Measurements from ENCODE around the gene ARHGEF3.

Gene ARHGEF3

DNA sequence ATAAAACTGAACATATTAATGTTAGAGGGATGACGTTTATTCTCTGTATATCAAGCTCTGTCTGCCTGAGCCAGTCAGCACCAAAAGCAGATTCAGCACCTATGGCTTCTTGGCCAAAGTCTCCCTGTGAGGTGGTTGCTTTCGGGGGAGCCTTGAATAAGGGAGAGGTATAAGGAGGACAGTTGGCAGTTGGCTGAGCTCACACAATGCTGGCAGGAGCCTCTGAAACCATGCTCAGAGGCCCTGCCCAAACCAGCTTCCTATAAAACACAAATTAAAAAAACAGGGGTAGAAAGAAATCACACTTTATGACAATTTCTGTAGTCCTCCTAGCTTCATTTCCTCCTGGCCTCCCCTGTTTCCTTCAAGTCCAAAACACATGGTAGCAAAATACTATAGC lies 18.8 kb downstream of the ARHGEF3 start:
- H3K14ac ChIP-seq (ENCODE audit: low read length), result no peak overlapping the region
- H3K23ac ChIP-seq (ENCODE audit: low read depth, low read length, poor library complexity), result no peak overlapping the region
- peaks cover 0 to 2% of the 10 kb centered on the region in 2 donors for H3K4me1 ChIP-seq (ENCODE audit: control insufficient read depth in 2 of 2, insufficient read depth in 1 of 2, low read depth in 1 of 2, low read length in 2 of 2)
- H3K79me1 ChIP-seq (ENCODE audit: low read depth, low read length), result no peaks in the 10 kb centered on the region
- H3K4me2 ChIP-seq (ENCODE audit: insufficient read depth, low read length, poor library complexity, severe bottlenecking), result no peak overlapping the region
- no peak overlapping the region for H3K9ac ChIP-seq (ENCODE audit: low read depth, low read length, poor library complexity)
- H2BK12ac ChIP-seq (ENCODE audit: low read length), result no peak overlapping the region
- no peak overlapping the region for H2BK15ac ChIP-seq (ENCODE audit: low read length)
- no peaks in the 10 kb centered on the region for H3K36me3 ChIP-seq (replicated peaks in 1 of 2; ENCODE audit: control insufficient read depth in 2 of 2, insufficient read depth in 2 of 2, low read length in 2 of 2)
- no peak overlapping the region for H2BK120ac ChIP-seq (ENCODE audit: low read depth, low read length)
- DNase-seq (ENCODE audit: low spot score), result no peak
- H4K8ac ChIP-seq (ENCODE audit: low read depth, low read length), result no peak overlapping the region
- no peak overlapping the region for H3K18ac ChIP-seq (ENCODE audit: low read length)
- H3K27me3 ChIP-seq (ENCODE audit: control insufficient read depth in 3 of 3, insufficient read depth in 3 of 3, low read depth in 1 of 3, low read length in 3 of 3), result no peaks in the 10 kb centered on the region
- no peaks in the 10 kb centered on the region for H3K9me3 ChIP-seq (replicated peaks in 1 of 2; ENCODE audit: control insufficient read depth in 2 of 2, insufficient read depth in 1 of 2, low read depth in 1 of 2, low read length in 2 of 2)
- no peak overlapping the region for H4K91ac ChIP-seq (ENCODE audit: low read depth, low read length, poor library complexity)
- no peak overlapping the region for H3K4ac ChIP-seq (ENCODE audit: low read length)
- no CpG with 5 or more reads among the region's 2 CpGs for WGBS, 2 donors (ENCODE audit: extremely low coverage in 2 of 2, insufficient read length in 2 of 2, insufficient replicate concordance in 1 of 2)
- H3K4me3 ChIP-seq (ENCODE audit: low read length in 2 of 2), result no peak overlapping the region
- no peak overlapping the region for H2AFZ ChIP-seq (ENCODE audit: low read length)
- no peak overlapping the region for H2AK5ac ChIP-seq (ENCODE audit: low read depth, low read length)
- no peak overlapping the region for H2BK5ac ChIP-seq (ENCODE audit: low read length)
- H3K27ac ChIP-seq (replicated peaks; ENCODE audit: low read length), result no peak overlapping the region

DNA sequence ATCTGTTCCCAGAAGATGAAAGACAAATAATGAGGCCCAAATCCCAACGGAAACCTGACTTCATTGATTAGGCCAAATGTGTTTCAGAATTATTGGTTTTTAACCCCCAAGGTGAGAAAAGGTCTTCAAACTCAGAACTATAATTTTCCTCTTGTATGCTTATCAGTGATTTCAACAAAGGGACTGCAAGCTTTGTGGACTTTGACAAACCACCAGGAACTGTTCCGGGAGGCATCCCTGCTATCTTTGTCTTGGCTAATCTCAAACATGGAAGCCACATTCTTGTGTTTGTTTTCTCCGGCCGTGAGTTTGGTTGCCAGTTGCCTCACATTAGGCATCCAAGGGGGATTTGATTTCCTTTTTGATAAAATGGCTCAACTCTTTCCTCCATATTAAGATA lies 19.5 kb downstream of the ARHGEF3 start:
- Histone ChIP-seq H3K9ac (ENCODE audit: low read depth, low read length, poor library complexity) (no peak overlapping the region), H3K4me2 (ENCODE audit: insufficient read depth, low read length, poor library complexity, severe bottlenecking) (no peak overlapping the region), H3K79me1 (ENCODE audit: low read depth, low read length) (no peaks in the 10 kb centered on the region), H3K14ac (ENCODE audit: low read length) (no peak overlapping the region), H3K4ac (ENCODE audit: low read length) (no peak overlapping the region), H2AFZ (ENCODE audit: low read length) (no peak overlapping the region), H3K4me1 (ENCODE audit: control insufficient read depth in 2 of 2, insufficient read depth in 1 of 2, low read depth in 1 of 2, low read length in 2 of 2) (peaks cover 0 to 2% of the 10 kb centered on the region in 2 donors), H4K8ac (ENCODE audit: low read depth, low read length) (no peak overlapping the region), H3K27ac (replicated peaks; ENCODE audit: low read length) (no peak overlapping the region), H3K36me3 (replicated peaks in 1 of 2; ENCODE audit: control insufficient read depth in 2 of 2, insufficient read depth in 2 of 2, low read length in 2 of 2) (no peaks in the 10 kb centered on the region), H2BK12ac (ENCODE audit: low read length) (no peak overlapping the region), H3K23ac (ENCODE audit: low read depth, low read length, poor library complexity) (no peak overlapping the region), H3K18ac (ENCODE audit: low read length) (no peak overlapping the region), H2AK5ac (ENCODE audit: low read depth, low read length) (no peak overlapping the region), H2BK5ac (ENCODE audit: low read length) (no peak overlapping the region), H2BK120ac (ENCODE audit: low read depth, low read length) (no peak overlapping the region), H2BK15ac (ENCODE audit: low read length) (no peak overlapping the region), H3K27me3 (ENCODE audit: control insufficient read depth in 3 of 3, insufficient read depth in 3 of 3, low read depth in 1 of 3, low read length in 3 of 3) (no peaks in the 10 kb centered on the region), H3K9me3 (replicated peaks in 1 of 2; ENCODE audit: control insufficient read depth in 2 of 2, insufficient read depth in 1 of 2, low read depth in 1 of 2, low read length in 2 of 2) (no peaks in the 10 kb centered on the region), H4K91ac (ENCODE audit: low read depth, low read length, poor library complexity) (no peak overlapping the region), H3K4me3 (ENCODE audit: low read length in 2 of 2) (no peak overlapping the region)
- DNase-seq (ENCODE audit: low spot score), result no peak
- WGBS, 2 donors (ENCODE audit: extremely low coverage in 2 of 2, insufficient read length in 2 of 2, insufficient replicate concordance in 1 of 2), result no CpG with 5 or more reads among the region's 4 CpGs

DNA sequence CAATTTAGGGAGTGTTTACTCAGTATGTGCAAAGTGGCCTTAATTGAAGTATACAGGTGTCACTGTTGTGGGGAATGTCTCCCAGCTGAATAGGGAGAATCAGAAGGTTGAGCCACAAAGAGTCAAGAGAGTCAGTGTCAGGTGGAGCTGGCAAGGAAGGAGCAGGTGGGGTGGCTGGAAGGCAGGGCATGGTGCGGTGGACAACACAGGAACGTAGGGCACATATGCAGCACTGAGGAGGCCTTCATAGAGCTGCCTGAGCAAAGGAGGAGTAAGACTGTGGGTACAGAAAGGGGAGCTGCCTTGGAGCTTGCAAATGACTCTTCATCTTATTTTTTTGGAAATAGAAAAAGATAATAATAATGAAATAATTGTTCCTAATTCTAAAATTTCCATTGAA lies 20.0 kb downstream of the ARHGEF3 start:
- no peak overlapping the region for H3K9ac ChIP-seq (ENCODE audit: low read depth, low read length, poor library complexity)
- no peaks in the 10 kb centered on the region for H3K36me3 ChIP-seq (replicated peaks in 1 of 2; ENCODE audit: control insufficient read depth in 2 of 2, insufficient read depth in 2 of 2, low read length in 2 of 2)
- H2BK5ac ChIP-seq (ENCODE audit: low read length), result no peak overlapping the region
- H2BK15ac ChIP-seq (ENCODE audit: low read length), result peak overlapping the region; percentile 14
- no peak overlapping the region for H3K4me2 ChIP-seq (ENCODE audit: insufficient read depth, low read length, poor library complexity, severe bottlenecking)
- H2BK12ac ChIP-seq (ENCODE audit: low read length), result no peak overlapping the region
- no CpG with 5 or more reads among the region's 2 CpGs for WGBS, 2 donors (ENCODE audit: extremely low coverage in 2 of 2, insufficient read length in 2 of 2, insufficient replicate concordance in 1 of 2)
- H4K8ac ChIP-seq (ENCODE audit: low read depth, low read length), result no peak overlapping the region
- no peak overlapping the region for H2BK120ac ChIP-seq (ENCODE audit: low read depth, low read length)
- H3K4ac ChIP-seq (ENCODE audit: low read length), result no peak overlapping the region
- no peak overlapping the region for H2AFZ ChIP-seq (ENCODE audit: low read length)
- no peak overlapping the region for H3K27ac ChIP-seq (replicated peaks; ENCODE audit: low read length)
- no peaks in the 10 kb centered on the region for H3K9me3 ChIP-seq (replicated peaks in 1 of 2; ENCODE audit: control insufficient read depth in 2 of 2, insufficient read depth in 1 of 2, low read depth in 1 of 2, low read length in 2 of 2)
- no peaks in the 10 kb centered on the region for H3K27me3 ChIP-seq (ENCODE audit: control insufficient read depth in 3 of 3, insufficient read depth in 3 of 3, low read depth in 1 of 3, low read length in 3 of 3)
- H3K18ac ChIP-seq (ENCODE audit: low read length), result peak overlapping the region; percentile 50
- H3K14ac ChIP-seq (ENCODE audit: low read length), result peak overlapping the region; percentile 25
- H3K79me1 ChIP-seq (ENCODE audit: low read depth, low read length), result no peaks in the 10 kb centered on the region
- no peak for DNase-seq (ENCODE audit: low spot score)
- no peak overlapping the region for H3K23ac ChIP-seq (ENCODE audit: low read depth, low read length, poor library complexity)
- no peak overlapping the region for H2AK5ac ChIP-seq (ENCODE audit: low read depth, low read length)
- peak overlapping the region in 1 of 2 donors; percentile 12 for H3K4me3 ChIP-seq (ENCODE audit: low read length in 2 of 2)
- peaks cover 0 to 2% of the 10 kb centered on the region in 2 donors for H3K4me1 ChIP-seq (ENCODE audit: control insufficient read depth in 2 of 2, insufficient read depth in 1 of 2, low read depth in 1 of 2, low read length in 2 of 2)
- no peak overlapping the region for H4K91ac ChIP-seq (ENCODE audit: low read depth, low read length, poor library complexity)

DNA sequence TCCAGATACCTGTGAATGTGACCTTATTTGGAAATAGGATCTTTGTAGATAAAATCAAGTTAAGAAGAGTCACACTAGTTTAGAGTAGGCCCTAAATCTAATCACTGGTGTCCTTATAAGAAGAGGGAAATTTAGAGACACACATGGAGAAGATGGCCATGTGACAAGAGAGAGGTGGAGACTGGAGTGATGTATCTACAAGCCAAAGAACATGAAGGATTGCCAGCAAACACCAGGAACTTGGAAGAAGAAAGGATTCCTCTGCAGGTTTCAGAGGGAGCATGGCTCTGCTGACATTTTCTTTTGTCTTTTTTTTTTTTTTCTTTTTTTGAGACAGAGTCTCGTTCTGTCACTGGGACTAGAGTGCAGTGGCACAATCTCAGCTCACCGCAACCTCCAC lies 20.8 kb downstream of the ARHGEF3 start:
- no peak overlapping the region for H2BK5ac ChIP-seq (ENCODE audit: low read length)
- no peak overlapping the region for H2BK120ac ChIP-seq (ENCODE audit: low read depth, low read length)
- H3K27me3 ChIP-seq (ENCODE audit: control insufficient read depth in 3 of 3, insufficient read depth in 3 of 3, low read depth in 1 of 3, low read length in 3 of 3), result no peaks in the 10 kb centered on the region
- no peak overlapping the region for H2BK12ac ChIP-seq (ENCODE audit: low read length)
- H3K36me3 ChIP-seq (replicated peaks in 1 of 2; ENCODE audit: control insufficient read depth in 2 of 2, insufficient read depth in 2 of 2, low read length in 2 of 2), result no peaks in the 10 kb centered on the region
- H4K8ac ChIP-seq (ENCODE audit: low read depth, low read length), result no peak overlapping the region
- no peak overlapping the region for H3K23ac ChIP-seq (ENCODE audit: low read depth, low read length, poor library complexity)
- no peak overlapping the region for H2AK5ac ChIP-seq (ENCODE audit: low read depth, low read length)
- no peak overlapping the region for H3K4me3 ChIP-seq (ENCODE audit: low read length in 2 of 2)
- H3K9me3 ChIP-seq (replicated peaks in 1 of 2; ENCODE audit: control insufficient read depth in 2 of 2, insufficient read depth in 1 of 2, low read depth in 1 of 2, low read length in 2 of 2), result no peaks in the 10 kb centered on the region
- H3K4me2 ChIP-seq (ENCODE audit: insufficient read depth, low read length, poor library complexity, severe bottlenecking), result no peak overlapping the region
- no peak overlapping the region for H3K9ac ChIP-seq (ENCODE audit: low read depth, low read length, poor library complexity)
- no peak for DNase-seq (ENCODE audit: low spot score)
- H3K14ac ChIP-seq (ENCODE audit: low read length), result no peak overlapping the region
- no peak overlapping the region for H3K18ac ChIP-seq (ENCODE audit: low read length)
- no peak overlapping the region for H3K4ac ChIP-seq (ENCODE audit: low read length)
- H3K27ac ChIP-seq (replicated peaks; ENCODE audit: low read length), result no peak overlapping the region
- no peaks in the 10 kb centered on the region for H3K79me1 ChIP-seq (ENCODE audit: low read depth, low read length)
- H2BK15ac ChIP-seq (ENCODE audit: low read length), result no peak overlapping the region
- WGBS, 2 donors (ENCODE audit: extremely low coverage in 2 of 2, insufficient read length in 2 of 2, insufficient replicate concordance in 1 of 2), result no CpG with 5 or more reads among the region's 2 CpGs
- peaks cover 2% of the 10 kb centered on the region in 2 donors for H3K4me1 ChIP-seq (ENCODE audit: control insufficient read depth in 2 of 2, insufficient read depth in 1 of 2, low read depth in 1 of 2, low read length in 2 of 2)
- H2AFZ ChIP-seq (ENCODE audit: low read length), result no peak overlapping the region
- H4K91ac ChIP-seq (ENCODE audit: low read depth, low read length, poor library complexity), result no peak overlapping the region

Measured in neuronal stem cell (in vitro differentiated cells).